Body of pancreas (tissue), 4 donors: Measurements from ENCODE around the gene USP32.

Experiments used
- POLR2A ChIP-seq, 3 donors: fragments of 450-650 bp; IDR thresholded peaks; one replicate each; pipeline ENCODE4 v1.6.1; 2016; ENCODE audit warnings: antibody characterized with exemption in 3 of 3, mild to moderate bottlenecking in 2 of 3
- TF ChIP-seq, protein P1 (sequence below), 7 experiments: fragments of 450-650 bp in 4 of 7; fragments of 200-600 bp in 3 of 7; sonication (generic) in 3 of 7; IDR thresholded peaks; one replicate each; pipeline ENCODE4 v1.5.1; 2016 to 2019; ENCODE audit warnings: antibody characterized with exemption in 7 of 7

GRCh38 chr17:60138769-60139437 is 253.0 kb downstream of the USP32 start:
- TF ChIP-seq, protein P1, sequence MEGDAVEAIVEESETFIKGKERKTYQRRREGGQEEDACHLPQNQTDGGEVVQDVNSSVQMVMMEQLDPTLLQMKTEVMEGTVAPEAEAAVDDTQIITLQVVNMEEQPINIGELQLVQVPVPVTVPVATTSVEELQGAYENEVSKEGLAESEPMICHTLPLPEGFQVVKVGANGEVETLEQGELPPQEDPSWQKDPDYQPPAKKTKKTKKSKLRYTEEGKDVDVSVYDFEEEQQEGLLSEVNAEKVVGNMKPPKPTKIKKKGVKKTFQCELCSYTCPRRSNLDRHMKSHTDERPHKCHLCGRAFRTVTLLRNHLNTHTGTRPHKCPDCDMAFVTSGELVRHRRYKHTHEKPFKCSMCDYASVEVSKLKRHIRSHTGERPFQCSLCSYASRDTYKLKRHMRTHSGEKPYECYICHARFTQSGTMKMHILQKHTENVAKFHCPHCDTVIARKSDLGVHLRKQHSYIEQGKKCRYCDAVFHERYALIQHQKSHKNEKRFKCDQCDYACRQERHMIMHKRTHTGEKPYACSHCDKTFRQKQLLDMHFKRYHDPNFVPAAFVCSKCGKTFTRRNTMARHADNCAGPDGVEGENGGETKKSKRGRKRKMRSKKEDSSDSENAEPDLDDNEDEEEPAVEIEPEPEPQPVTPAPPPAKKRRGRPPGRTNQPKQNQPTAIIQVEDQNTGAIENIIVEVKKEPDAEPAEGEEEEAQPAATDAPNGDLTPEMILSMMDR (IDR thresholded peaks at IDR 0.05): no peak
- no peak for TF ChIP-seq POLR2A (IDR thresholded peaks at IDR 0.05)
